WERI-Rb-1 (cell line): Measurements from ENCODE around the gene RMRP.

Experiments used
- DNase-seq: peaks from one replicate; pipeline ENCODE4 v3.0.0-alpha.2; 2020
- H3K27ac ChIP-seq: fragments of 250-450 bp; sonication (Bioruptor Pico); 2 replicates; pipeline ENCODE4 v1.5.1; 2020; ENCODE audit warnings: mild to moderate bottlenecking, moderate library complexity
- H3K27me3 ChIP-seq: fragments of 250-450 bp; sonication (Bioruptor Pico); 2 replicates; pipeline ENCODE4 v1.5.1; 2021; ENCODE audit warnings: mild to moderate bottlenecking, low read depth, moderate library complexity; ENCODE audit not compliant: insufficient read depth, severe bottlenecking
- H3K36me3 ChIP-seq: fragments of 250-450 bp; sonication (Bioruptor Pico); 2 replicates; pipeline ENCODE4 v1.5.1; 2020; ENCODE audit warnings: mild to moderate bottlenecking, moderate library complexity
- H3K4me3 ChIP-seq: 2 replicates; pipeline ENCODE4 v1.5.1; 2011; ENCODE audit warnings: low read depth, mild to moderate bottlenecking, control low read depth, low read length
- H3K9me3 ChIP-seq: fragments of 250-450 bp; sonication (Bioruptor Pico); 2 replicates; pipeline ENCODE4 v1.5.1; 2021; ENCODE audit warnings: mild to moderate bottlenecking, moderate library complexity; ENCODE audit not compliant: severe bottlenecking
- TF ChIP-seq, protein P1 (sequence below): IDR thresholded peaks from 2 replicates; pipeline ENCODE4 v1.5.1; 2011; ENCODE audit warnings: low read depth, mild to moderate bottlenecking, control low read depth, inconsistent platforms, low read length

RMRP gene

GRCh38 chr9:35661756-35662350 is 4.0 kb upstream of the RMRP start:
- no peaks in the 10 kb centered on the region for H3K9me3 ChIP-seq
- H3K4me3 ChIP-seq, result no peak overlapping the region
- peaks cover 34% of the 10 kb centered on the region for H3K36me3 ChIP-seq
- H3K27me3 ChIP-seq, result no peaks in the 10 kb centered on the region
- H3K27ac ChIP-seq, result no peak overlapping the region
- no peak for DNase-seq
- TF ChIP-seq, protein P1, sequence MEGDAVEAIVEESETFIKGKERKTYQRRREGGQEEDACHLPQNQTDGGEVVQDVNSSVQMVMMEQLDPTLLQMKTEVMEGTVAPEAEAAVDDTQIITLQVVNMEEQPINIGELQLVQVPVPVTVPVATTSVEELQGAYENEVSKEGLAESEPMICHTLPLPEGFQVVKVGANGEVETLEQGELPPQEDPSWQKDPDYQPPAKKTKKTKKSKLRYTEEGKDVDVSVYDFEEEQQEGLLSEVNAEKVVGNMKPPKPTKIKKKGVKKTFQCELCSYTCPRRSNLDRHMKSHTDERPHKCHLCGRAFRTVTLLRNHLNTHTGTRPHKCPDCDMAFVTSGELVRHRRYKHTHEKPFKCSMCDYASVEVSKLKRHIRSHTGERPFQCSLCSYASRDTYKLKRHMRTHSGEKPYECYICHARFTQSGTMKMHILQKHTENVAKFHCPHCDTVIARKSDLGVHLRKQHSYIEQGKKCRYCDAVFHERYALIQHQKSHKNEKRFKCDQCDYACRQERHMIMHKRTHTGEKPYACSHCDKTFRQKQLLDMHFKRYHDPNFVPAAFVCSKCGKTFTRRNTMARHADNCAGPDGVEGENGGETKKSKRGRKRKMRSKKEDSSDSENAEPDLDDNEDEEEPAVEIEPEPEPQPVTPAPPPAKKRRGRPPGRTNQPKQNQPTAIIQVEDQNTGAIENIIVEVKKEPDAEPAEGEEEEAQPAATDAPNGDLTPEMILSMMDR, result no peak

DNA sequence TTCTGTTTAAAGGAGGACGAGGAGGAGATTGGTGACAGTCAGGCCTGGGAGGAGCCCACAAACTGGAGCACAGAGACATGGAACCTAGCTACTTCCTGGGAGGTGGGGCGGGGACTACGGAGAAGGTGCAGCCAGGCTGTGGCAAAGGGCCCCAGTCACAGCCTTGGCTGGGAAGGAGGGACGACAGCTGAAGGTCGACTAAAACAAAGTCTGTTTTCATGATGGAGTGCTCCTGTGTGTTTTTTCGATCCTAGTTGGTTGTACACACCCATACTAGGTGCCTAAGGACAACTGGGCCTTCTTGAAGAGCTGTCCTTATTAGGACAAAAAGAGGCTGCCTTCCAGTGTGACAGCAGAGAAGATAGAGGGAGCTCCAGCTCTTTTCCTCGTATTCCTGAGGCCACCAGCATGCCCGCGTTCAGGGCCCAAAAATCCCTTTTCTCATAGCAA is 3.2 kb upstream of the RMRP start:
- Histone ChIP-seq H3K9me3 (no peaks in the 10 kb centered on the region), H3K27ac (no peak overlapping the region), H3K4me3 (no peak overlapping the region), H3K36me3 (peaks cover 34% of the 10 kb centered on the region), H3K27me3 (no peaks in the 10 kb centered on the region)
- DNase-seq, result no peak
- TF ChIP-seq, protein P1, result peak; percentile 53

DNA sequence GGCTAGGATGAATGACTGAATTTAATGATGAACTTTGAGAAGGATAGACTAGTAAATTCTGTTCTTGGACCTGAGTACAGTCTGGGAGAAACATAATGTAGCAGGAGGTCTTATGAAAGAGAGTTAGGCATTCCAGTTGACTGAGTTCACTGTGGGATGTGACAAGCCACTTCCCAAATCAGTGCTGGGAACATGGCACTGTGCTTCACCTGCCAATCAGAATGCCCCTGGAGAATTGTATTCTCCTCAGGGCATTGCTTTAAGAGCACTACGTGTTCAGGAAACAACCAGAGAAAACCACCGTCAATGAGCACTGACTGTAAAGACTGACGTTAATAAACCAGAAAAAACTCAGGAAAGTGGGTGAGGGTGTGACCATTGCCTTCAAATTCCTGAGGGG is 1.5 kb upstream of the RMRP start:
- TF ChIP-seq, protein P1, result no peak
- no peak for DNase-seq
- H3K27me3 ChIP-seq, result no peaks in the 10 kb centered on the region
- H3K36me3 ChIP-seq, result peaks cover 34% of the 10 kb centered on the region
- no peak overlapping the region for H3K4me3 ChIP-seq
- no peak overlapping the region for H3K27ac ChIP-seq
- no peaks in the 10 kb centered on the region for H3K9me3 ChIP-seq

- DNase-seq, result peak; percentile 28
These were observed 1.1 kb upstream of the RMRP start for GRCh38 chr9:35658968-35659220.

GRCh38 chr9:35658137-35658967 is 533 bp upstream of the RMRP start, which contains the start of gene CCDC107:
CCDC107 (plus strand) TSS chr9:35658292; CDS start chr9:35658380, 88 bp downstream.
- peak; percentile 81 for DNase-seq
- Histone ChIP-seq H3K9me3 (no peaks in the 10 kb centered on the region), H3K27me3 (no peaks in the 10 kb centered on the region), H3K4me3 (peak within 1 kb of the TSS; percentile 80), H3K27ac (peak within 1 kb of the TSS; percentile 98), H3K36me3 (peaks cover 34% of the 10 kb centered on the region)
- TF ChIP-seq, protein P1, result peak; percentile 77

More at GRCh38 chr9:35658968-35659220, 1.1 kb upstream of the RMRP start:
- Histone ChIP-seq H3K36me3 (peaks cover 34% of the 10 kb centered on the region), H3K4me3 (peak overlapping the region; percentile 80), H3K27ac (peak overlapping the region; percentile 98), H3K27me3 (no peaks in the 10 kb centered on the region), H3K9me3 (no peaks in the 10 kb centered on the region)
- TF ChIP-seq, protein P1, result no peak
